H7 (cell line): ENCODE measurements around the gene ADCY3. TPM values are rescaled to one million over a fixed set of nuclear protein-coding genes. Genes with fewer than 3 reads are reported as not detected.
A peak's percentile ranks its signal among the peaks of the same experiment; 100 is the strongest.

Source experiments
- DNase-seq: peaks from one replicate; pipeline ENCODE4 v3.0.0; 2012
- H3K27me3 ChIP-seq: 2 replicates; pipeline ENCODE4 v1.6.0; 2011; ENCODE audit warnings: mild to moderate bottlenecking, low read length; ENCODE audit not compliant: control insufficient read depth, insufficient read depth
- H3K36me3 ChIP-seq: replicated peaks from 2 replicates; pipeline ENCODE4 v1.5.1; 2011; ENCODE audit warnings: low read length; ENCODE audit not compliant: control insufficient read depth, insufficient read depth
- H3K4me3 ChIP-seq: 2 replicates; pipeline ENCODE4 v1.5.1; 2011; ENCODE audit warnings: low read depth, mild to moderate bottlenecking, control low read depth, low read length, moderate library complexity; ENCODE audit not compliant: insufficient read depth
- total RNA-seq: library from RNA; depleted of rRNA; stranded (reverse); fragments of >200 nt; shearing (Covaris generic); gene quantifications from 2 replicates; pipeline ENCODE4 v1.2.3, GENCODE V29; 2014

ADCY3 gene
- total RNA-seq, 1 experiment from 2014 or later: 13.1 TPM

GRCh38 chr2:24883946-24884345 lies 36.1 kb downstream of the ADCY3 start:
- H3K36me3 ChIP-seq: no peaks in the 10 kb centered on the region
- H3K4me3 ChIP-seq: no peak overlapping the region
- no peaks in the 10 kb centered on the region for H3K27me3 ChIP-seq
- DNase-seq: no peak

GRCh38 chr2:24881623-24882022 lies 38.4 kb downstream of the ADCY3 start:
- Histone ChIP-seq H3K27me3 (no peaks in the 10 kb centered on the region), H3K36me3 (no peaks in the 10 kb centered on the region), H3K4me3 (no peak overlapping the region)
- DNase-seq: peak; percentile 60

GRCh38 chr2:24881158-24881557 lies 38.9 kb downstream of the ADCY3 start:
- no peak overlapping the region for H3K4me3 ChIP-seq
- H3K36me3 ChIP-seq: no peaks in the 10 kb centered on the region
- H3K27me3 ChIP-seq: no peaks in the 10 kb centered on the region
- no peak for DNase-seq

GRCh38 chr2:24878341-24878740 lies 41.7 kb downstream of the ADCY3 start:
- DNase-seq: no peak
- Histone ChIP-seq H3K36me3 (no peaks in the 10 kb centered on the region), H3K4me3 (no peak overlapping the region), H3K27me3 (no peaks in the 10 kb centered on the region)

- Histone ChIP-seq H3K4me3 (no peak overlapping the region), H3K27me3 (no peaks in the 10 kb centered on the region), H3K36me3 (no peaks in the 10 kb centered on the region)
- no peak for DNase-seq
These were observed 42.4 kb downstream of the ADCY3 start for GRCh38 chr2:24877646-24878045.

GRCh38 chr2:24877067-24877466 lies 43.0 kb downstream of the ADCY3 start:
- H3K27me3 ChIP-seq: no peaks in the 10 kb centered on the region
- H3K36me3 ChIP-seq: no peaks in the 10 kb centered on the region; the same call in 1 of the 2 replicates
- no peak overlapping the region for H3K4me3 ChIP-seq
- no peak for DNase-seq

- no peak for DNase-seq
- Histone ChIP-seq H3K36me3 (no peaks in the 10 kb centered on the region; the same call in 1 of the 2 replicates), H3K27me3 (no peaks in the 10 kb centered on the region), H3K4me3 (no peak overlapping the region)
These were observed 44.1 kb downstream of the ADCY3 start for GRCh38 chr2:24875901-24876300.

- DNase-seq: no peak
- Histone ChIP-seq H3K4me3 (no peak overlapping the region), H3K27me3 (no peaks in the 10 kb centered on the region), H3K36me3 (no peaks in the 10 kb centered on the region; the same call in 1 of the 2 replicates)
These were observed 44.8 kb downstream of the ADCY3 start for GRCh38 chr2:24875272-24875671.

- Histone ChIP-seq H3K36me3 (no peaks in the 10 kb centered on the region; the same call in 1 of the 2 replicates), H3K27me3 (no peaks in the 10 kb centered on the region), H3K4me3 (no peak overlapping the region)
- no peak for DNase-seq
These were observed 46.0 kb downstream of the ADCY3 start for GRCh38 chr2:24874035-24874434.

- DNase-seq: no peak
- no peaks in the 10 kb centered on the region; the same call in 1 of the 2 replicates for H3K36me3 ChIP-seq
- no peak overlapping the region for H3K4me3 ChIP-seq
- H3K27me3 ChIP-seq: no peaks in the 10 kb centered on the region
These were observed 46.4 kb downstream of the ADCY3 start for GRCh38 chr2:24873619-24874018.

- Histone ChIP-seq H3K27me3 (no peaks in the 10 kb centered on the region), H3K4me3 (no peak overlapping the region), H3K36me3 (no peaks in the 10 kb centered on the region; the same call in 1 of the 2 replicates)
- peak; percentile 46 for DNase-seq
These were observed 47.5 kb downstream of the ADCY3 start for GRCh38 chr2:24872344-24873115.

GRCh38 chr2:24871852-24872333 lies 48.1 kb downstream of the ADCY3 start:
- Histone ChIP-seq H3K4me3 (no peak overlapping the region), H3K27me3 (no peaks in the 10 kb centered on the region)
- DNase-seq: peak; percentile 43

GRCh38 chr2:24870891-24871705 lies 48.9 kb downstream of the ADCY3 start:
- H3K36me3 ChIP-seq: no peaks in the 10 kb centered on the region; the same call in 1 of the 2 replicates
- peak; percentile 50 for DNase-seq
- no peak overlapping the region for H3K4me3 ChIP-seq
- no peaks in the 10 kb centered on the region for H3K27me3 ChIP-seq

More at GRCh38 chr2:24871852-24872333, 48.1 kb downstream of the ADCY3 start:
- H3K36me3 ChIP-seq: no peaks in the 10 kb centered on the region; the same call in 1 of the 2 replicates

GRCh38 chr2:24870440-24870839 lies 49.6 kb downstream of the ADCY3 start:
- DNase-seq: peak; percentile 25
- no peaks in the 10 kb centered on the region; the same call in 1 of the 2 replicates for H3K36me3 ChIP-seq
- no peak overlapping the region for H3K4me3 ChIP-seq
- no peaks in the 10 kb centered on the region for H3K27me3 ChIP-seq

- Histone ChIP-seq H3K27me3 (no peaks in the 10 kb centered on the region), H3K36me3 (no peaks in the 10 kb centered on the region), H3K4me3 (no peak overlapping the region)
- no peak for DNase-seq
These were observed 53.1 kb downstream of the ADCY3 start for GRCh38 chr2:24866946-24867345.
